ENCODE measurements around the gene SLC4A5. TPM values are rescaled to one million over a fixed set of nuclear protein-coding genes. Genes with fewer than 3 reads are reported as not detected.

Gene SLC4A5
- total and polyA plus RNA-seq, 2 of the 8 experiments (the other 6 are each of a cell fraction or from before 2014, with no cell fraction given): 0.42 to 0.52 TPM

- Histone ChIP-seq H3K27ac (ENCODE audit: low read depth, low read length) (no peak overlapping the region), H3K14ac (ENCODE audit: insufficient read length) (no peak overlapping the region), H3K4me1 (replicated peaks in 1 of 4; ENCODE audit: control insufficient read depth in 3 of 4, insufficient read depth in 4 of 4, low read length in 3 of 4) (peaks cover 0 to 2% (median 0%) of the 10 kb centered on the region in 4 experiments; a peak in 1 of 7 replicates), H3K36me3 (ENCODE audit: control insufficient read depth in 2 of 4, insufficient read depth in 4 of 4, low read length in 3 of 4) (no peaks in the 10 kb centered on the region), H3K79me1 (ENCODE audit: low read depth, low read length) (no peaks in the 10 kb centered on the region), H2BK12ac (ENCODE audit: low read depth, low read length) (0 out of 2 replicates have a peak overlapping the region, but pooled peaks have one; percentile 12), H4K8ac (ENCODE audit: extremely low read depth, insufficient read depth, low read length) (no peak overlapping the region), H3K18ac (ENCODE audit: extremely low read depth, low read length) (no peak overlapping the region), H3K79me2 (ENCODE audit: control insufficient read depth in 1 of 2, insufficient read depth in 2 of 2, low read length in 2 of 2) (no peaks in the 10 kb centered on the region), H3K4ac (replicated peaks; ENCODE audit: insufficient read length, low read depth, low read length) (no peak overlapping the region), H2BK120ac (replicated peaks; ENCODE audit: low read depth, low read length) (no peak overlapping the region), H3K23me2 (ENCODE audit: low read depth, low read length) (no peaks in the 10 kb centered on the region), H3K4me3 (ENCODE audit: extremely low read depth in 1 of 4, insufficient read depth in 2 of 4, low read depth in 3 of 4, low read length in 4 of 4) (no peak overlapping the region), H4K20me1 (replicated peaks in 1 of 2; ENCODE audit: control insufficient read depth in 1 of 2, insufficient read depth in 2 of 2, low read length in 2 of 2) (no peaks in the 10 kb centered on the region), H2BK15ac (ENCODE audit: low read length) (no peak overlapping the region), H2BK20ac (ENCODE audit: low read length) (no peak overlapping the region), H4K5ac (ENCODE audit: insufficient read length, low read depth, low read length) (no peak overlapping the region), H3K23ac (ENCODE audit: insufficient read length) (no peak overlapping the region), H3K9me3 (ENCODE audit: insufficient read depth in 2 of 2, low read depth in 1 of 2, low read length in 1 of 2) (no peaks in the 10 kb centered on the region), H3K4me2 (ENCODE audit: insufficient read depth in 1 of 2, low read depth in 2 of 2, low read length in 2 of 2) (no peak overlapping the region), H3K9ac (replicated peaks in 1 of 4; ENCODE audit: extremely low read depth in 1 of 4, low read depth in 3 of 4, low read length in 3 of 4) (no peak overlapping the region), H2AFZ (ENCODE audit: low read length) (no peak overlapping the region), H2BK5ac (ENCODE audit: low read depth, low read length) (no peak overlapping the region), H2AK5ac (ENCODE audit: low read depth, low read length) (no peak overlapping the region), H4K91ac (replicated peaks; ENCODE audit: insufficient read length, low read length) (no peak overlapping the region), H3K56ac (replicated peaks; ENCODE audit: insufficient read length, low read depth, low read length) (no peak overlapping the region), H3K27me3 (replicated peaks in 1 of 4; ENCODE audit: control insufficient read depth in 3 of 4, extremely low read depth in 1 of 4, insufficient read depth in 3 of 4, low read length in 3 of 4) (no peaks in the 10 kb centered on the region; a peak in 3 of 7 replicates)
- 92% methylated on average over 18 of the region's 18 CpGs; no CpG with 5 or more reads in 1 of the 2 experiments for WGBS, 2 experiments (ENCODE audit: extremely low coverage in 1 of 2, insufficient coverage in 1 of 2, insufficient read length in 1 of 2, insufficient replicate concordance in 2 of 2, low coverage in 1 of 2, low lambda C conversion rate in 2 of 2, missing lambda C conversion rate in 1 of 2)
- FAIRE-seq: no peak
- TF ChIP-seq MAFK (IDR thresholded peaks at IDR 0.05; ENCODE audit: low read depth, low read length) (no peak), POLR2A (IDR thresholded peaks at IDR 0.05; ENCODE audit: control extremely low read depth in 1 of 2, low read depth in 2 of 2, low read length in 2 of 2) (no peak), SAP30 (IDR thresholded peaks at IDR 0.05; ENCODE audit: insufficient read depth, insufficient replicate concordance, low read length) (no peak)
- DNase-seq (ENCODE audit: low read depth in 1 of 2, low spot score in 2 of 2): no peak
- CTCF ChIA-PET (ENCODE audit: partially characterized antibody): interaction anchor here (1.0 to 1.5 kb wide), 2 partner anchors 15 to 146 kb away, joined by 3 to 4 read pairs; no protein-coding TSS in a partner anchor
- POLR2A ChIA-PET (ENCODE audit: partially characterized antibody): no interaction called here
Observed at GRCh38 chr2:74255660-74256213, 87.5 kb downstream of the SLC4A5 start.

All from H1 (cell line).